GM10266 (cell line): ENCODE measurements around the gene TEX261.
A peak's percentile ranks its signal among the peaks of the same experiment; 100 is the strongest.

ENCODE experiments used
- DNase-seq: peaks from one replicate; pipeline ENCODE4 v3.0.0; 2012; ENCODE audit errors: extremely low spot score
- CTCF ChIP-seq: IDR thresholded peaks from 2 replicates; pipeline ENCODE4 v1.5.1; 2012; ENCODE audit warnings: mild to moderate bottlenecking, low read depth; ENCODE audit not compliant: control insufficient read depth, insufficient read depth; ENCODE audit errors: missing control alignments

TEX261 gene

GRCh38 chr2:70983506-70984227, 11.0 kb downstream of the TEX261 start:
- no peak for DNase-seq
- TF ChIP-seq CTCF, result no peak

- no peak for DNase-seq
- no peak for TF ChIP-seq CTCF
Measured at GRCh38 chr2:70982971-70983370, 11.7 kb downstream of the TEX261 start.

- no peak for TF ChIP-seq CTCF
Measured at GRCh38 chr2:70981866-70982810, 12.5 kb downstream of the TEX261 start.

DNA sequence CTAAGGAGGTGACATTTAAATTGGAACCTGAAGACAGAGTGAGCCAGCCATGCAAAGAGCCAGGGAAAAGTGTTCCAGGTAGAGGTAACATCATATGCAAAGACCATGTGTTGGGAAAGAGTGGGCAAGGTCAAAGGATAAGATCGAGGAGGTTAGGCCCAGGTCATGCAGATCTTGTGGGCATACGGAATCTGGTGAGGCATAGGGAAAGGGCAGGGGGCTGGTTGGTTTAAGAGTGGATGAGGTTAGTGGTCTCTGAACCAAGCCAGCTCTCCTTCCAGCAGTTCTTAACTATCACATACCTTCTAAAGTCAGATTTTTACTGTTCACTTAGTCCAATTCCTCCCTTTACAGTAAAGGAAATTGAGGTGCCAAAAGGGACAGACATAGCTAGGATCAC, 13.3 kb downstream of the TEX261 start:
- TF ChIP-seq CTCF, result no peak
- no peak for DNase-seq

More at GRCh38 chr2:70981866-70982810, 12.5 kb downstream of the TEX261 start:
- no peak for DNase-seq

GRCh38 chr2:70979626-70980025, 15.0 kb downstream of the TEX261 start:
- no peak for DNase-seq
- TF ChIP-seq CTCF, result no peak

GRCh38 chr2:70979180-70979488, 15.5 kb downstream of the TEX261 start:
- no peak for DNase-seq
- no peak for TF ChIP-seq CTCF

DNA sequence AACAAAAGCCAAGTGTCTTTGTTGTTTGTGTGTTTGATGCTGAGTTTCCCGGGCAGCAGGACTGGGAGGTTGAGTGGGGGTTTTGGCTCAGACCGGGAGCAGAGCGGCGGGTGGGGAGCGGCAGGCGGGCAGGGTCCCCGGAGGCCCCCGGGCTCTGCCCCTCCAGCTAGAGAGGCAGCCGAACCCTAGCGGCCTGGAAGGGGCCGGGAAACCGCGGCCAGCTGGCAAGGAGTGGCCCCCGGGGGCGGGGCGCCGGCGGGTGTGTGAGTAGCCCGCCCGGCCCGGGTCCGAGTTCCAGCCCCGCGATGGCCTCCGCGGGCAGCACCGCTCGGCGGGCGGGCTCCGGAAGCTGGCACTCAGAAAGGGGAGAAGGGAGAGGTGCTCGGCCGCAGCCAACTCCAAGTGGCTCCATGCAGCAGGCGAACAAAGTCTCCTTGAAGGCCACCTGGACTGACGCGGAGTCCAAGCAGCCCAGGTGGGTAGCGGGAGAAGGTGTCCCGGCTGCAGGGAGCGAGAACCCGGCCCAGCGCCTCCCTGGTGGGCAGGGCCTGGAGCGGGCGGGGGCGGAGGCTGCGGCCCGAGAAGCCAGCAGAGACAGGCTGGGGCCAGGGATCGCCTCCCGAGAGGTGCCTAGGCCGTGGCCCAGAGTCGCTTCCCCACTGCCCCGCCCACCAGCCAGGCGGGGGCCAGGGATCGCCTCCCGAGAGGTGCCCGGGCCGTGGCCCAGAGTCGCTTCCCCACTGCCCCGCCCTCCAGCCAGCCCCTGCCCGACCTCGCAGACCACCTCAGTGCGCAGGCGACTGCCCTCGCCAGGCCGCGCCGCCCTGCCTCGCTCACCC, 16.1 kb downstream of the TEX261 start, which contains the start of gene ANKRD53:
TSS of gene ANKRD53 (plus strand) at position 290 of the 839 bp plus-strand sequence. CDS start at position 306, 16 bp downstream.
- TF ChIP-seq CTCF, result no peak
- peak; percentile 61 for DNase-seq
